Measurements from ENCODE around the gene NRCAM.

The NRCAM gene

GRCh38 chr7:108436906-108437305 is 19.3 kb downstream of the NRCAM start:
- no peak overlapping the region for H2BK15ac ChIP-seq (ENCODE audit: low read depth, poor library complexity, severe bottlenecking)
- H3K18ac ChIP-seq (ENCODE audit: low read depth in 1 of 2, low read length in 2 of 2) = no peak overlapping the region
- no peak overlapping the region for H3K27ac ChIP-seq (ENCODE audit: low read length, poor library complexity, severe bottlenecking)
- no peak overlapping the region for H4K8ac ChIP-seq (ENCODE audit: low read length)
- no peak overlapping the region for H4K91ac ChIP-seq (ENCODE audit: low read length)
- no peak overlapping the region for H3K9ac ChIP-seq (ENCODE audit: low read length)
- no peak overlapping the region for H2BK5ac ChIP-seq (ENCODE audit: low read depth, low read length, poor library complexity, severe bottlenecking)
- no peaks in the 10 kb centered on the region for H3K79me1 ChIP-seq (replicated peaks; ENCODE audit: low read length, poor library complexity, severe bottlenecking)
- no peaks in the 10 kb centered on the region for H3K27me3 ChIP-seq (ENCODE audit: control insufficient read depth in 1 of 2, insufficient read depth in 1 of 2, low read length in 2 of 2)
- no peak overlapping the region for H3K4me3 ChIP-seq (ENCODE audit: insufficient read depth in 1 of 2, low read depth in 1 of 2, low read length in 2 of 2)
- H3K4ac ChIP-seq (ENCODE audit: low read depth in 1 of 2, low read length in 2 of 2) = no peak overlapping the region
- H3K4me1 ChIP-seq (ENCODE audit: control insufficient read depth, insufficient read depth, low read depth, low read length) = no peaks in the 10 kb centered on the region
- H2AFZ ChIP-seq (ENCODE audit: low read depth, low read length) = no peak overlapping the region
- no peak overlapping the region for H3K23ac ChIP-seq (ENCODE audit: low read length in 2 of 2)
- 91% methylated on average over 1 of the region's 3 CpGs for WGBS
- no peak overlapping the region for H2AK5ac ChIP-seq (ENCODE audit: low read length, severe bottlenecking)
- no peak overlapping the region for H2BK12ac ChIP-seq (ENCODE audit: low read length in 2 of 2)
- no peaks in the 10 kb centered on the region for H3K36me3 ChIP-seq (ENCODE audit: control insufficient read depth in 1 of 2, insufficient read depth in 2 of 2, low read depth in 1 of 2, low read length in 2 of 2)
- no peak overlapping the region for H3K14ac ChIP-seq (ENCODE audit: low read length in 2 of 2)
- H2BK120ac ChIP-seq (ENCODE audit: low read depth, low read length) = no peak overlapping the region
- no peaks in the 10 kb centered on the region for H3K9me3 ChIP-seq (ENCODE audit: control insufficient read depth, low read length)
- no peak for DNase-seq
- no peak overlapping the region for H3K4me2 ChIP-seq (ENCODE audit: low read length, poor library complexity, severe bottlenecking)

GRCh38 chr7:108434010-108434409 is 22.2 kb downstream of the NRCAM start:
- H3K4me3 ChIP-seq (ENCODE audit: insufficient read depth in 1 of 2, low read depth in 1 of 2, low read length in 2 of 2) = no peak overlapping the region
- peaks cover 0 to 6% of the 10 kb centered on the region in 2 experiments for H3K27me3 ChIP-seq (ENCODE audit: control insufficient read depth in 1 of 2, insufficient read depth in 1 of 2, low read length in 2 of 2)
- no peak overlapping the region for H3K9ac ChIP-seq (ENCODE audit: low read length)
- no peaks in the 10 kb centered on the region for H3K9me3 ChIP-seq (ENCODE audit: control insufficient read depth, low read length)
- H3K23ac ChIP-seq (ENCODE audit: low read length in 2 of 2) = no peak overlapping the region
- H2BK12ac ChIP-seq (ENCODE audit: low read length in 2 of 2) = no peak overlapping the region
- H2BK5ac ChIP-seq (ENCODE audit: low read depth, low read length, poor library complexity, severe bottlenecking) = no peak overlapping the region
- H2BK120ac ChIP-seq (ENCODE audit: low read depth, low read length) = no peak overlapping the region
- H3K18ac ChIP-seq (ENCODE audit: low read depth in 1 of 2, low read length in 2 of 2) = no peak overlapping the region
- no peak overlapping the region for H2AFZ ChIP-seq (ENCODE audit: low read depth, low read length)
- no peak overlapping the region for H3K14ac ChIP-seq (ENCODE audit: low read length in 2 of 2)
- H2AK5ac ChIP-seq (ENCODE audit: low read length, severe bottlenecking) = no peak overlapping the region
- H3K36me3 ChIP-seq (ENCODE audit: control insufficient read depth in 1 of 2, insufficient read depth in 2 of 2, low read depth in 1 of 2, low read length in 2 of 2) = no peaks in the 10 kb centered on the region
- H4K8ac ChIP-seq (ENCODE audit: low read length) = no peak overlapping the region
- H4K91ac ChIP-seq (ENCODE audit: low read length) = no peak overlapping the region
- H2BK15ac ChIP-seq (ENCODE audit: low read depth, poor library complexity, severe bottlenecking) = no peak overlapping the region
- H3K79me1 ChIP-seq (replicated peaks; ENCODE audit: low read length, poor library complexity, severe bottlenecking) = no peaks in the 10 kb centered on the region
- H3K4ac ChIP-seq (ENCODE audit: low read depth in 1 of 2, low read length in 2 of 2) = no peak overlapping the region
- 79% methylated on average over 2 of the region's 2 CpGs for WGBS
- H3K27ac ChIP-seq (ENCODE audit: low read length, poor library complexity, severe bottlenecking) = no peak overlapping the region
- no peak overlapping the region for H3K4me2 ChIP-seq (ENCODE audit: low read length, poor library complexity, severe bottlenecking)
- no peaks in the 10 kb centered on the region for H3K4me1 ChIP-seq (ENCODE audit: control insufficient read depth, insufficient read depth, low read depth, low read length)
- DNase-seq = no peak

- no peaks in the 10 kb centered on the region for H3K4me1 ChIP-seq (ENCODE audit: control insufficient read depth, insufficient read depth, low read depth, low read length)
Measured at GRCh38 chr7:108431099-108431498, 25.1 kb downstream of the NRCAM start.

GRCh38 chr7:108430664-108431063 is 25.6 kb downstream of the NRCAM start:
- Histone ChIP-seq H2BK12ac (ENCODE audit: low read length in 2 of 2) (no peak overlapping the region), H4K8ac (ENCODE audit: low read length) (no peak overlapping the region), H2AFZ (ENCODE audit: low read depth, low read length) (no peak overlapping the region), H2BK15ac (ENCODE audit: low read depth, poor library complexity, severe bottlenecking) (no peak overlapping the region), H3K36me3 (ENCODE audit: control insufficient read depth in 1 of 2, insufficient read depth in 2 of 2, low read depth in 1 of 2, low read length in 2 of 2) (no peaks in the 10 kb centered on the region), H2BK5ac (ENCODE audit: low read depth, low read length, poor library complexity, severe bottlenecking) (no peak overlapping the region), H3K4me2 (ENCODE audit: low read length, poor library complexity, severe bottlenecking) (no peak overlapping the region), H2AK5ac (ENCODE audit: low read length, severe bottlenecking) (no peak overlapping the region), H3K18ac (ENCODE audit: low read depth in 1 of 2, low read length in 2 of 2) (no peak overlapping the region), H3K4me1 (ENCODE audit: control insufficient read depth, insufficient read depth, low read depth, low read length) (no peaks in the 10 kb centered on the region), H2BK120ac (ENCODE audit: low read depth, low read length) (no peak overlapping the region), H3K27ac (ENCODE audit: low read length, poor library complexity, severe bottlenecking) (no peak overlapping the region), H3K23ac (ENCODE audit: low read length in 2 of 2) (no peak overlapping the region), H3K27me3 (ENCODE audit: control insufficient read depth in 1 of 2, insufficient read depth in 1 of 2, low read length in 2 of 2) (peaks cover 0 to 6% of the 10 kb centered on the region in 2 experiments), H3K79me1 (replicated peaks; ENCODE audit: low read length, poor library complexity, severe bottlenecking) (no peaks in the 10 kb centered on the region), H3K4ac (ENCODE audit: low read depth in 1 of 2, low read length in 2 of 2) (no peak overlapping the region), H3K9ac (ENCODE audit: low read length) (no peak overlapping the region), H3K4me3 (ENCODE audit: insufficient read depth in 1 of 2, low read depth in 1 of 2, low read length in 2 of 2) (no peak overlapping the region), H3K14ac (ENCODE audit: low read length in 2 of 2) (no peak overlapping the region), H3K9me3 (ENCODE audit: control insufficient read depth, low read length) (no peaks in the 10 kb centered on the region), H4K91ac (ENCODE audit: low read length) (no peak overlapping the region)
- no peak for DNase-seq
- 42% methylated on average over 1 of the region's 1 CpG for WGBS

More at GRCh38 chr7:108431099-108431498, 25.1 kb downstream of the NRCAM start:
- no peak for DNase-seq
- no peak overlapping the region for H2BK120ac ChIP-seq (ENCODE audit: low read depth, low read length)
- WGBS = 81% methylated on average over 1 of the region's 1 CpG
- no peak overlapping the region for H3K18ac ChIP-seq (ENCODE audit: low read depth in 1 of 2, low read length in 2 of 2)
- H3K23ac ChIP-seq (ENCODE audit: low read length in 2 of 2) = no peak overlapping the region
- no peak overlapping the region for H4K91ac ChIP-seq (ENCODE audit: low read length)
- H3K36me3 ChIP-seq (ENCODE audit: control insufficient read depth in 1 of 2, insufficient read depth in 2 of 2, low read depth in 1 of 2, low read length in 2 of 2) = no peaks in the 10 kb centered on the region
- H3K27ac ChIP-seq (ENCODE audit: low read length, poor library complexity, severe bottlenecking) = no peak overlapping the region
- H2BK5ac ChIP-seq (ENCODE audit: low read depth, low read length, poor library complexity, severe bottlenecking) = no peak overlapping the region
- no peaks in the 10 kb centered on the region for H3K9me3 ChIP-seq (ENCODE audit: control insufficient read depth, low read length)
- H3K4ac ChIP-seq (ENCODE audit: low read depth in 1 of 2, low read length in 2 of 2) = no peak overlapping the region
- no peak overlapping the region for H3K4me3 ChIP-seq (ENCODE audit: insufficient read depth in 1 of 2, low read depth in 1 of 2, low read length in 2 of 2)
- no peak overlapping the region for H2AFZ ChIP-seq (ENCODE audit: low read depth, low read length)
- H2BK15ac ChIP-seq (ENCODE audit: low read depth, poor library complexity, severe bottlenecking) = no peak overlapping the region
- no peak overlapping the region for H4K8ac ChIP-seq (ENCODE audit: low read length)
- no peak overlapping the region for H2BK12ac ChIP-seq (ENCODE audit: low read length in 2 of 2)
- H3K9ac ChIP-seq (ENCODE audit: low read length) = no peak overlapping the region
- no peak overlapping the region for H3K14ac ChIP-seq (ENCODE audit: low read length in 2 of 2)
- no peak overlapping the region for H2AK5ac ChIP-seq (ENCODE audit: low read length, severe bottlenecking)
- peaks cover 0 to 6% of the 10 kb centered on the region in 2 experiments for H3K27me3 ChIP-seq (ENCODE audit: control insufficient read depth in 1 of 2, insufficient read depth in 1 of 2, low read length in 2 of 2)
- H3K79me1 ChIP-seq (replicated peaks; ENCODE audit: low read length, poor library complexity, severe bottlenecking) = no peaks in the 10 kb centered on the region
- no peak overlapping the region for H3K4me2 ChIP-seq (ENCODE audit: low read length, poor library complexity, severe bottlenecking)
